Measurements from ENCODE around the gene CDK19. TPM values are rescaled to one million over a fixed set of nuclear protein-coding genes. Genes with fewer than 3 reads are reported as not detected.

Gene CDK19
- total and polyA plus RNA-seq, 3 donors from 2014 or later, result 30.7 to 50.0 (median 31.5) TPM

GRCh38 chr6:110620065-110620464, 195.2 kb downstream of the CDK19 start:
- H3K36me3 ChIP-seq (ENCODE audit: low read depth, missing control alignments), result no peaks in the 10 kb centered on the region
- 38 to 43% methylated on average over 1 of the region's 1 CpG for WGBS, 2 donors
- H3K9me3 ChIP-seq, result no peaks in the 10 kb centered on the region
- no peak for TF ChIP-seq CTCF (IDR thresholded peaks at IDR 0.05)
- intact Hi-C loops (cut with DNase I; ENCODE audit: low total_unique reads), result no loop called here
- H3K27ac ChIP-seq, result peak overlapping the region in 1 of 2 donors; percentile 68
- H3K4me1 ChIP-seq, result peaks cover 14% of the 10 kb centered on the region
- no peaks in the 10 kb centered on the region for H3K27me3 ChIP-seq
- H3K4me3 ChIP-seq, result no peak overlapping the region
- DNase-seq, result no peak

GRCh38 chr6:110619275-110619908, 195.9 kb downstream of the CDK19 start:
- DNase-seq, result no peak
- Histone ChIP-seq H3K27me3 (no peaks in the 10 kb centered on the region), H3K4me3 (no peak overlapping the region), H3K9me3 (no peaks in the 10 kb centered on the region), H3K4me1 (peaks cover 14% of the 10 kb centered on the region), H3K36me3 (ENCODE audit: low read depth, missing control alignments) (no peaks in the 10 kb centered on the region), H3K27ac (peak overlapping the region in 1 of 2 donors; percentile 68)
- WGBS, 2 donors, result 60 to 62% methylated on average over 2 of the region's 2 CpGs
- intact Hi-C loops (cut with DNase I; ENCODE audit: low total_unique reads), result no loop called here
- TF ChIP-seq POLR2A (IDR thresholded peaks at IDR 0.05) (no peak), CTCF (IDR thresholded peaks at IDR 0.05) (no peak)

- 58 to 67% methylated on average over 3 of the region's 3 CpGs for WGBS, 2 donors
- Histone ChIP-seq H3K4me3 (no peak overlapping the region), H3K9me3 (no peaks in the 10 kb centered on the region), H3K4me1 (peaks cover 14% of the 10 kb centered on the region), H3K27me3 (no peaks in the 10 kb centered on the region), H3K36me3 (ENCODE audit: low read depth, missing control alignments) (no peaks in the 10 kb centered on the region), H3K27ac (no peak overlapping the region)
- TF ChIP-seq POLR2A (IDR thresholded peaks at IDR 0.05) (no peak), CTCF (IDR thresholded peaks at IDR 0.05) (peak in 1 of 3 experiments; percentile 37)
- DNase-seq, result no peak
- intact Hi-C loops (cut with DNase I; ENCODE audit: low total_unique reads), result no loop called here
Observed at GRCh38 chr6:110618591-110619267, 196.5 kb downstream of the CDK19 start.

GRCh38 chr6:110617057-110617456, 198.2 kb downstream of the CDK19 start:
- no peak for TF ChIP-seq POLR2A (IDR thresholded peaks at IDR 0.05)
- no peak for DNase-seq
- Histone ChIP-seq H3K27ac (no peak overlapping the region), H3K4me3 (no peak overlapping the region), H3K9me3 (no peaks in the 10 kb centered on the region), H3K4me1 (peaks cover 14% of the 10 kb centered on the region), H3K36me3 (ENCODE audit: low read depth, missing control alignments) (no peaks in the 10 kb centered on the region), H3K27me3 (no peaks in the 10 kb centered on the region)
- WGBS, 2 donors, result 85 to 95% methylated on average over 1 of the region's 1 CpG
- intact Hi-C loops (cut with DNase I; ENCODE audit: low total_unique reads), result no loop called here

- Histone ChIP-seq H3K4me3 (no peak overlapping the region), H3K27me3 (no peaks in the 10 kb centered on the region), H3K4me1 (peaks cover 6% of the 10 kb centered on the region), H3K27ac (no peak overlapping the region), H3K36me3 (ENCODE audit: low read depth, missing control alignments) (no peaks in the 10 kb centered on the region), H3K9me3 (no peaks in the 10 kb centered on the region)
- TF ChIP-seq POLR2A (IDR thresholded peaks at IDR 0.05), result no peak
- TF ChIP-seq CTCF (IDR thresholded peaks at IDR 0.05), result no peak
- DNase-seq, result no peak
- intact Hi-C loops (cut with DNase I; ENCODE audit: low total_unique reads), result no loop called here
- 75 to 83% methylated on average over 1 of the region's 1 CpG for WGBS, 2 donors
Observed at GRCh38 chr6:110615722-110616121, 199.5 kb downstream of the CDK19 start.

Measured in testis (tissue), 3 donors.